HG03378 (cell line): ENCODE results near the gene BEX3.
"Not testable (repeated sequence)": the region's sequence is repeated elsewhere in the genome, so short reads cannot be mapped to it uniquely, and the experiment has no call there.

ENCODE experiments used
- ATAC-seq: cut with Tn5 transposase; IDR thresholded peaks from one replicate; pipeline ENCODE4 v1.9.1; 2021; ENCODE audit warnings: mild to moderate bottlenecking, moderate library complexity; ENCODE audit not compliant: unreplicated experiment

BEX3 gene

DNA sequence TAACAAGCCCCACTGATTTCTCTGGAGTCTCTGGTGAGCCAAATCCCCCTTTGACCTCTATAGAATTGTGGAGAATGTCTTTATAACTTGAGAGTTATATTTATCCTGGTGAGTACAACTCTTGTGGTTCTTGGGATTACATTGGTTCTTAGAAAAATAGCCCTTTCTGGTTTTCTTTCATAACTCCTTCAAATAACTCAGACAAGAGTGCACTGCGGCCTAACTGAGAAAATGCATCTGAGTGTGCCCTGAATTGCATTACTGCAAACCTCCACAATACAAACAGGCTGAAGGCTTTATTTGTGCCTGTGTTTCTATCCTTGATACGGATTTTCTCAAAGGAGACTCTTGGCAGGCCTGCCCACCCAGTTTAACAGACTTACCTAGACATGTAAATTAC, 2.7 kb downstream of the BEX3 start:
- ATAC-seq: no peak

DNA sequence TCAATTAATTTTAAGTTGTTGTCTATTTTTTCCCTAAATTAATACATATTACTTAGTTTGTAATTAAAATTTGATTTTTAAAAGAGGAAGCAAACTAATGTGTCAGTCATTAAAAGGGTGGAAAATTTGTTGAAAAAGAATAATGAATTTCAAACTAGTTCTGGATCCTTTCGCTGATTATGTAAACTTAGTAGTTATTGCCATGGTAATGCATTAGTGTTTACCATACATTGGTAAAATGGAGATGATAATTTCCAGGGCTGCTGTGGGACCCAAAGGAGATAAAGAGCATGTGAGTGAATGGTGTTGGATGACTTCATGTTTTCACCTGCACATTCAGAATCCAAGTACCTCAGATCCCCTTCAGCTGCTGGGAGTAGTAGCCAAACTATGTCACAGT, 6.5 kb downstream of the BEX3 start:
- ATAC-seq: no peak

DNA sequence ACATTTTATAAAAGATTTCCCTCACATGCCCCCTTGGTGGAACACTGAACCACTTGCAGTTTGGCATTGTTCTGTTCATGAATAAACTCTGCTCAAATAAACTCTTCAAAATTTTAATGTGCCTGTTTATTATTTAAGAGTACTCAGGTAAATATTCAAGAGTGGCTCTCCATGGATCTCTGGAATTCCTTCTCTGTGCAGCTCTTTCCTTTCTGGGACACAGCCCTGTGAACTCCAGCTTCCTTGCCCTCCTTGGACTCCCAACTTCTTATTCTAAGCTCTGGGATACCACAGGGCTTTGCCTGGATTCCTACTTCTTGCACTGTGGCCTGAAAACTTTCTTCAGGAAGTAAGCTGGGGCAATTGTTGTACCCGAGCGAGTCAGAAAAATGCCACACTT, 8.3 kb downstream of the BEX3 start:
- no peak for ATAC-seq

DNA sequence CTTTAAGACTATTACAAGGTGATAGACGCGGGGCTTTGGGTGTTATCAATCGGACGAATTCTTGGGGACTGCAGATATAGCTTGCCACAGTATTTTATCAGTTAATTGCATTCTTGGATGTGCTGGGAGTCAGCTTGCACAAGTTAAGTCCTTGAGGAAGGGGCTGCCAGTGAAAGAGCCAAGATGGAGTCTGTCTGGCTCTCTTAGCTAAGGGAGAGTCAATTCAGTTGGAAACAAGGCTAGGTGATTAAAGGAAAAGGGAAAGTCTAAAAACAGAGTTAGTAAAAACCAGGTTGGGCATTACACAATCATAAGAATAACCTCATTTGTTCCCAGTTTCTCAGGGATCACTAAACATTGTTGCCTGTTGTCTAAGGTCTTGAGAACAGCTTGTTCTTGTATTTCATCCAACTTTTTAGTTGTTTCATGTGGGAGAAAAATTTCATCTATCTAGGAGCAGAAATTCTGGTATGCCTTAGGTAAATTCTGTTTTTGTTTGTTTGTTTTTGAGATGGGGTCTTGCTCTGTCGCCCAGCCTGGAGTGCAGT, 9.0 kb downstream of the BEX3 start:
- ATAC-seq: not testable (repeated sequence)

DNA sequence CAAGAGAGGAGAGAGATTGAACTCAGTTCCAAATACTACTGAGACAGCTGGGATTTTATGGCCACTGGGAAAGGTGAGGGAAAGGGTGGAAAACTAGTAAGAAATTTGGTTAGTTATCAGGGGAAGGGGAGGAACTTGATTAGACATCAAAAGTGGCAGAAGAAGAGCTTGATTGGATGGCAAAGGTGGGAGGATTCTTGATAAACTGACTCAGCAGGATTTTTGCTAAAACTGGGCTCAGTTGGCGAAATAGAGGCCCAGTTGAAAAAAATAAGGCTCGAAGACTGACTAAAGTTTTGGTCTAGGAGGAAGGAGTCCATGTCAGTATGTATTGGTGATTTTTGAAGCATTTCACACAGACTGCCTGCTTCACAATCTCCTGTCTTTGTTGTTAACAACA, 10.0 kb downstream of the BEX3 start:
- no peak for ATAC-seq

DNA sequence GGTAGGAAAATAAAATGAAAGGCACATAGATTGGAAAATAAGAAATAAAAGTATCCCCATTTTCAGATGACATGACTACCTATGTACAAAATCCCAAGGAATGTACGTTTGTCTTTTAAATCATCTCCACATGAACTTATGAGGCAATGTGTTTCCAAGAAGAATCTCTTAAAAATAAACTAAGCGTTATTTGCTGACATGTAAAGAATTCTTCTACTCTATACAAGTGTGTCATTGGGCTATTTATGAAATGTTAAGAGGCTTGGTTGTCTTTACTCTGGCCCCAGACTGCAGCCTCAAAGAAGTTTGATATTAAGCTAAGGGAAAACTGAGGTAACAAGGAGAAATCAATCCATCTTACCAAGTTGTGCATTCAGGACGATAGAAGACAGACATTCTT, 17.1 kb downstream of the BEX3 start:
- no peak for ATAC-seq

DNA sequence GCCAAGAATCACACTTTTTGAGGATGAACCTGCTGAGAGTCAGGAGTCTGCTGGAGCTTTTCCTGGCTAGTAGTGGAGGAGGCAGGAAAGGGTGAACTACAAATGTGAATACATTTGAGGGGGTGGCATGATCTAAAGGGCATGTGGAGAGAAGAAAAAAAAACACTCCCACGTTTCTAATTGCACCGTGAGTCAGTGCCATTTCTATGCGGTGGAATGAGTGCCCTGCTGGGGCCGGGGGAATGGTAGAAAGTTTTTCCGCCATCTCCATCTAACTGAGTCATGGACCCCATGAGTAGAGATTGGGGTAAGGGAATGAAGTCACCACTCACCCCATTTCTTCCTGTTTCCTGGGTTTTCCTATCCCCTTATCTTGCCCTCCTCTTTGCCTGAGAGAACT, 19.8 kb downstream of the BEX3 start:
- no peak for ATAC-seq

DNA sequence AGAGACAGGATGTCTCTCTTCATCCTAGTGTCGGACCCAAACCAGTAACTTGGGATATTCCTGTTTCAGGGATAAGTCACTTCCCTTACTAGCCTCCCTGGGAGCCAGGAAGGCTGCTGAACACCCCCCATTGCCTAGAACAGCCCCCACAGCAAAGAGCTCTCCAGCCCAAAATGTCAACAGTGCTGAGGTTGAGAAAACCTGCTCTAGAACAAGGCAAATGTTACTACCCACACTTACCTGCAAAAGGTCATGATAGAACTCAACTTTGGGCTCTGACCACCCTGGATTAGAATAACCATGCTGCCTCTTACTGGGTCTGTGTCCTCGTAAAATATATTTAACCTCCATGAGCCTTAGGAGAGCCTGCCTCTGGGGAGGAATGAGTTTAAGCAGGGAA, 20.3 kb downstream of the BEX3 start:
- ATAC-seq: no peak

DNA sequence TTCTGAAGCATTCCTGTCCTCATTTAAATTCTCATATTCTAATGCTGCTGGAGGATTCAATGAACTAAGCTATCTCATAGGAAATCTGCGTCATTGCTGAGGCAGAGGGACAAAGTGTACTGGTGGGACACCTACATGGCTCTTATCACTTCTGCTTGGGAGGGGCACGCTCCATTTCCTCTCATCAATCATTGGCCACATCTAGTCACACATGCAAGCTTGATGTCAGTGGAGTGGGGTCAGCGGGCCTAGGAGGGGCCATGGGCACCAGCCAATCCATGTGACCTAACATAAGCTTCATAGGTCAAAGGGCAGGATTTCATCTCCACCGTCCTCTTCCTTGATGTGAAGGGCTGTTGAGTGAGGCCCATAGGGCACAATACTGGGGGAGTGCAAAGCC, 21.4 kb downstream of the BEX3 start:
- ATAC-seq: no peak

DNA sequence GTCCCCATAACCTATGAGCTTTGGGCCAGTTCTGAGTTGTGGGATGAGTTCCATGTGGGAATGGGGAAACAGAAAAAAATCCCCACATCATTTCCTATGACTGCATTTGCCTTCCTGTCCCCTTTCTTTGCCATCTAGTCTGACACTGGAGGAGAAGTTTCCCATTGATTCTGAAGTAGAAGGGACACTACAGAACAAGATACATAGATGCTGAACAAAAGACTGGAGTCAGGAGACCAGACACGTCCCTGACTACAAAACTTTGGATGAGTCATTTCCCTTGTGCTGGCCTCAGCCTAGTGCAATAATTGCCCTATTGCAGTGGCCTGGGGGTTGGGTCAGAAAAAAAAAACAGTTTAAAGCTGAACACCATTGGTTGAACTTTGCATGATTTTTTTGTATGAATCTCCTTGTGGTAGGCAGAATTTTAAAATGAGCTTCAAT, 22.1 kb downstream of the BEX3 start:
- ATAC-seq: no peak

DNA sequence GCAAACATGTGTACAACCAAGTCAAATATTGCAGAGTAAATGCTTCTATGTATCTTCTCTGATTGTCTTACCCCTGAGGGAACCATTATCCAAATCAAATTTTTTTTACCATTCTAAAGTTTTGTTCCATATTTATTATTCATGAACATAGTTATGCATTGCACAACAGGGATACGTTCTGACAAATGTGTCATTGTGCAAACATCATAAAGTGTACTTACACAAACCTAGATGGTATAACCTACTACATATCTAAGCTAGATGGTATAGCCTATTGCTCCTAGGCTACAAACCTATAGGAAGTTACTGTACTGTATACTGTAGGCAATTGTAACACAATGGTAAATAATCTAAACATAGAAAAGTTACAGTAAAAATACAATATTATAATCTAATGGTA, 23.4 kb downstream of the BEX3 start:
- ATAC-seq: no peak

DNA sequence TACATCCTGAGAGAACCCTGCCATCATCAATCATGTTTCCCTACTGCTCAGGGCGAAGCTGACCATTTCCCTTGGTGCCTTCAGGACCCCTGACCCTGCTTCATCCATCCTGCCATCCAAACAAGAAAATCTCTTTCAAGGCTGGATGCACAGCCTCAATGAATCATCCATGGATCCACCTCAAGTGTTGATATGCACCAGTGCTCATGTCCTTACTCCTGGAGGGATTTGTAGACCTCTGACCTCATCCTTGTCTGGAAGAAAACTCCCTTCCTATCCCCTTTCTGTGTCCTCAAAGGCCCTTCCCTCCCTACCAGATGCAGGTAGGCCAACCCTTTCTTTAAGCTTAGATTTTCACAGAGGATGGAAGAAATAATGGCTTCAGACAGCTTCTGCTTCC, 24.6 kb downstream of the BEX3 start:
- ATAC-seq: no peak

DNA sequence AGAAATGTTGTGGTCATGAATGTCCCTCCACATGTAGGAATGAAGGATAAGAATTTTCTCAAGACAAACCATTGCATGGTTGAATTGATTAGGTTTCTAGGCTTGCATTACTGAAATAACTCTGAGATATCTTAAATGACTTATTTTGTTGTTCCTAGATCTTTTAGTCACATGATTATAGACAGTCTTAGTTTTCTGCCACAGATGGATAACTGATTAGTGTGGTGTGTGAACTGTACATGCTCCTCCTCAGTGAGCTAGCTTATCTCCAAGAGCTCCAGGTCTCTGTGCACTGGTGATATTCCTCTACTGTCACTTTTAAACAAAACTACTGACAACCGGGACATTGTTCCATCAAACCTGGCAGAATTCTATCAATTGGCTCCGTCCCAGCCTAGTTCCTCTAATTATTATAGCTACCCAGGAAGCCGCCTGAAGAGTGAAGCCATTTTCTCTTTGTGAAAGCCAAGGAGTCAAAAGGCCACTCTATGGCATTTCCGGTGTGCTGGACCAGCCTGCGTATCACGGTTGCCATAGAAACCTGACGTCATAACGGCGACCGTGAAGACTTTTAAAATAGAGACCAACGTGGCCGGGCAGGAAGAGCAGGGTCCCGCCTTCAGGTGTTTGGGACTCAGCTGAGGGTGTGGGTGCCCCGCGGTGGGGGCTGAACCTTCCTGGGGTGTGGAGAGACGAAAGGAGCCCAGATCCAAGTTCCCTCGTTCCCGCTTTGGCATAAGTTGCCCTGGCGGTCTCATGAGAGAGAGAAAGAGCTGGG, 28.1 kb downstream of the BEX3 start:
- ATAC-seq: peak; percentile 92

DNA sequence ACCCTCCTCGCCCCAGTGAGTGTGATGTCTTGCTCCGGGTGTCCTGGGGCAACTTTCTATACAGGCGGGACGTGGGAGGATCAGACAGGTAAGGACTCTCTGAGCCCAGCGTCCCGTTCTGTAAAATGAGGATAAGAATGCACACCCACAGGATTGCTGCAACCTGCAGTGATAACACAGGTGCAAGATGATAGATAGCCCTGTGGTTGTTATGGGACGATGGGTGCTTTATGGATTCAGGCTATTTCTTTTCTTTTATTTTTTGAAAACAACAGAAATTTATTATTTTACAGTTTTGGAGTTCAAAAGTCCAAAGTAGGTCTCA, 28.6 kb downstream of the BEX3 start:
- peak; percentile 19 for ATAC-seq

DNA sequence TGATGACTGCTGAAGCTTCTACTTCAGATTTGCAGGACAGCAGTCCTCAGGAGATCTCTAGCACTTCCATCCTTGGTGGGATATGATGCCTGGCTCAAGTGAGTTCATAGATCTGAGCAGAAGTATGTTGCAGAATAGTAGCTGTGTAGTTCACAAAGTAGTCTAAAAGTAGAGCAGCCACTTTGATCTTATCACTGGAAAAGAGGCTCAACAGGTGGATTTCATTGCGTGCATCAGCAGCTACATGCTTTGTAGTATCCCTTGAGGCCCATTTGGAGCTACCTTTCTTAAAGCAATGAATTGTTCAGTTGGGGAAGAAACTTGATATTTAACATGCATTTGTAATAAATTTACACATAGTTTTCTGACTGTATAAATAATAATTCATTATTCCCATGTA, 29.9 kb downstream of the BEX3 start:
- ATAC-seq: no peak

DNA sequence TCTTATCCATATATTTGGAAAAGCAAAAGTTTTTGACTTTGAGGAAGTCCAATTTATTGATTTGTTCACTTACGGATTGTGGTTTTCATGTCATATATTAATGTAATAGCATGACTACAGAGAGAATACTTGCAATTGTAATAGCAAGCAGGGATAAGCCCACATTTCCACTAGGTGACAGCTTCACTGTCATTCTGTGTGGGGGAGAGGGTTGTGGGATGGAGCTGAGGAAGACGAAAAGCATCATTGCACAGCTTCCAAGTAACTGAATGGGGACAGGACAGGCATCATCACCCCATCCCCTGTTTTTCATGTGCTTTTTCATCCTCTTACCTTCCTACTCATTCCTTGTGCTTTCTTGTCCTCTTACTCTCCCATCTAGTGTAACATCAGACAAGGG, 31.4 kb downstream of the BEX3 start:
- ATAC-seq: no peak

DNA sequence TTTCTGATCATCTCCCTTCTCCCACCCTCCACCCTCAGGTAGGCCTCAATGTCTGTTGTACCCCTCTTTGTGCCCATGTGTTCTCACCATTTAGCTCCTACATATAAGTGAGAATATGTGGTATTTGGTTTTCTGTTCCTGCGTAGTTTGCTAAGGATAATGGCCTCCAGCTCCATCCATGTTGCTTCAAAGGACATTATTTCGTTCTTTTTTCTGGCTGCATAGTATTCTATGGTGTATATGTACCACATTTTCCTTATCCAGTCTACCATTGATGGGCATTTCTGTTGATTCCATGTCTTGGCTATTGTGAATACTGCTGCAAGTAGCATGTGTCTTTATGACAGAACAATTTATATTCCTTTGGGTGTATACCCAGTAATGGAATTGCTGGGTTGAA, 35.4 kb downstream of the BEX3 start:
- ATAC-seq: not testable (repeated sequence)

DNA sequence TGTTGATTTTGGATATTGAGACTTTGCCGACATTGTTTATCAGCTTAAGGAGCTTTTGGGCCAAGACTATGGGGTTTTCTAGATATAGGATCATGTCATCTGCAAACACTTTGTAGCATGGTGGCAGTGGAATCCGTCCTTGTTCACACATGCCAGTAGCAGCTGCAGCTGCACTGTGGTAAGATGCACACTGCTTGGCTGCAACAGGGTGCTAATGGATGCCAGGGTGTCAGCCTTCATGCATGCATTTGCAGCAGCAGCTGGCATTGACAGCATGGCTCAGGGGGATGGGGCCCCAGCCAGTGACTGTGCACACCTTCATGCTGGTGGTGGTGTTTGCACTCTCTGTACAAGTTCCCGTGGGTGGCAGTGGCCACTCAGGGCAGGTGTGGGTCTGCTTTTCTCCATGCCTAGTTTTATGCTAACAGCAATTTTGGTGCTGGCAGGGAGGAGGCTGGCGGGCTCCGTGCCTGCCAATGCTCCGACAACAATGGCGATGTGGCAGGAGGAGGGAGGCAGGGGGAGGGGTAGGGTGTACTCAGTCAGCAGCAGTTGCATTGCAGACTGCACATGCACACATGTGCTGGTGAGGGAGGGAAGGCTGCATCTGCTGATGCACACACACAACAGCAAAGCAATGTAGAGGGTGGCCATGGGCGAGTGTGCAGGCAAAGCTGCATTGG, 37.5 kb downstream of the BEX3 start:
- ATAC-seq: no peak

DNA sequence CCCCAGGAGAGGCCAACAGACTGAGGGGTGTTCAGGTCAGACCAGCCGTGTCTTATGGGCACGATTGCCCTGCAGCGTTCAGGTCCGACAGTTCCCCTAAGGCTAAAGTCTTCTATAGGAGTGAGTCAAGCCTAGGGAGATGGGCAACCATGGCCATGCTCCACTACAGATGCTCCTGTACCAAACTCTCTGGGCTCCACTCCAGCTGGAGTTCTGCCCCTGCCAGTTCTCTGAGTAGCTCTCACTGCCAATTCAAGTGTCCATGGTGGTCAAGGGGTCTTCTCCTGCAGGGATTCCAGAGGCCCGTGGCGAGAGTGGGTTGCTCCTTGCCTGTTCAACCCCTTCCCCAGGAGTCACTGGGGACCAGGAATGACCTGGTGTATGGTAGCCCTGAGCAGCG, 38.2 kb downstream of the BEX3 start:
- no peak for ATAC-seq

DNA sequence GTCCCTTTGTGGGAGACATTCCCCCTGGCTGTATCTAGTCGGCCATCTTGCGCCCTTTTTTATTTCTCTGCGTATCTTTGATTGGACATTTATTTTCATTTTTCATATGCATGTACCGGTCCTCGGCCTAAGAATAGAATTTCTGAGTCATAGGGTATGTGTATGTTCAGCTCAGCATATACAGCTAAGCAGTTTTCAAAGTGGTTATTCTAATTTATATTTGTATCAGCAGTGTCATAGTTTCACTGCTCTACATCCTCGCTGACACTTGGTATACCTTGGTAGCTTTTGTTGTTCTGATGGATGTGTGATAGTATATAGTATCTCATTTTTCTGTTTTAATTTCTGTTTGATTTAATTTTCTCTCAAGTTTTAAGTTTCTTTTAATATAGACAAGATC, 38.7 kb downstream of the BEX3 start:
- no peak for ATAC-seq

DNA sequence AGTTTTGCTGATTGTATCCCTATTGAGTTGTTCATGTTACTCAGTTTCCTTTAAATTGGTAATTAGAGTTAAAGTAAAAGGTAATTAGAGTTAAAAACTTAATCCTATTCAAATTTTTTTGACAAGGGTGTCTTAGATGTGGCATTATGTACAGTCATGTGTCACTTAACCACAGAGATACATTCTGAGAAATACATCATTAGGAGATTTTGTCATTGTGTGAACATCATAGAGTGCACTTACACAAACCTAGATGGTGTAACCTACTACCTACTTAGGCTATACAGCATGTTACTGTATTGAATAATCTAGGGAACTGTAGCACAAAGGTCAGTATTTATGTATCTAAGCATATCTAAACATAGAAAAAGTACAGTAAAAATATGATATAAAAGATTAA, 39.2 kb downstream of the BEX3 start:
- ATAC-seq: no peak

DNA sequence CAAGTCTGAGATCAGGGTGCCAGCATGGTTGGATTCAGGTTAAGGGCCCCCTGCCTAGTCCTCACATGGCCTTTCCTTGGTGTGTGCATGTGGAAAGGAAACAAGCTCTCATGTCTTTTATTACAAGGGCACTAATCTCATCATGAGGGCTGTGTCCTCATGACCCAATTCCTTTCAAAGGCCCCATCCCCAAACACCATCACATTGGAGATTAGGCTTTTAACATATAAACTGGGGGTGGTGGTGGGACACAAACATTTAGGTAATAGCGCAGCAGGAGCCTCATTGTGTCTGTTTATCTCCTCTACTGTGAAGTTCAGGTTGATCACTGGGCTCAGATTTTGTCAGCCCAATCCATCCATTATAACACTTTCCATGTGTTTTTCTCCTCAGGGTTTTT, 41.0 kb downstream of the BEX3 start:
- no peak for ATAC-seq

DNA sequence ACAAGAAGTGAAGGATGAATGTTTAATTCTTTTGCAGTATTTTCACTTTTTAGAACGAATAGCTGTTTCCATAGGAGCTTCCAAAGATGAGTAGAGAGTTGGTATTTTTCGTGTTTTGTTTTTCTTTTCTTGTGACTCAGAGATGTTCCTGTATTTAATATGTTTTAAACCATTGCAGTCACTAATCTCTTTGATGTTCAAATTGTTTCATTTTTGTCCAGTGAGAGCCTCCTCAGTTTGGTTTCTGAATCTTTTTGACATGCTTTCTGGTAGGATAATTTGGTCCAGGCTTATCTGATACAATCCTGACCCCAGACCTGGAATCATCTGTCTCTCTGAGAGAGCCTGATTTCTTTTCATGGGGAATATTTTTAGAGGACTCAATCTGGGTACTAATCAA, 41.6 kb downstream of the BEX3 start:
- ATAC-seq: no peak
